Testis (tissue), 3 donors: Measurements from ENCODE around the gene RNU1-1. TPM values are rescaled to one million over a fixed set of nuclear protein-coding genes. Genes with fewer than 3 reads are reported as not detected.
"Not testable (repeated sequence)": the region's sequence is repeated elsewhere in the genome, so short reads cannot be mapped to it uniquely, and the experiment has no call there.

Experiments
- DNase-seq: peaks from one replicate; pipeline ENCODE4 v3.0.0-alpha.2; 2019
- H3K27ac ChIP-seq, 2 donors: fragments of 200-600 bp; sonication (generic); one replicate each; pipeline ENCODE4 v1.5.1; 2019
- H3K27me3 ChIP-seq: fragments of 200-600 bp; sonication (generic); one replicate; pipeline ENCODE4 v1.5.1; 2019
- H3K36me3 ChIP-seq: fragments of 200-600 bp; sonication (generic); one replicate; pipeline ENCODE4 v1.5.1; 2017; ENCODE audit warnings: low read depth; ENCODE audit errors: missing control alignments
- H3K4me1 ChIP-seq: fragments of 200-600 bp; sonication (generic); one replicate; pipeline ENCODE4 v1.5.1; 2019
- H3K4me3 ChIP-seq, 2 donors: fragments of 200-600 bp; sonication (generic); one replicate each; pipeline ENCODE4 v1.5.1; 2017 to 2019
- H3K9me3 ChIP-seq: fragments of 200-600 bp; sonication (generic); one replicate; pipeline ENCODE4 v1.5.1; 2017
- WGBS, 2 donors: methylation state at CpG; one replicate each; pipeline ENCODE4 v1.1.5; 2018; 5-methylcytosine and 5-hydroxymethylcytosine counted together
- intact Hi-C: fragments of 100-400 bp; cut with DNase I; formaldehyde crosslinking; loops from one replicate; pipeline ENCODE4 v1.15.1; 2023; ENCODE audit warnings: low total_unique reads
- polyA plus RNA-seq: library from polyadenylated mRNA; stranded (reverse); fragments of 350-450 nt; fragmentation: Illumina TruSeq; extraction: RNeasy Lipid Tissue Mini Kit (QIAGEN cat#74804); gene quantifications from one replicate; pipeline ENCODE4 v1.2.3, GENCODE V29; 2014; ENCODE audit warnings: low read depth, low replicate concordance; ENCODE audit not compliant: insufficient read depth
- total RNA-seq, 2 donors: library from RNA; depleted of rRNA; stranded (reverse); fragments of >200 nt; gene quantifications; one replicate each; pipeline ENCODE4 v1.2.3, GENCODE V29; 2016

RNU1-1 gene
- total and polyA plus RNA-seq, 3 donors from 2014 or later, result under 0.01 to 18.9 (median under 0.01) TPM

DNA sequence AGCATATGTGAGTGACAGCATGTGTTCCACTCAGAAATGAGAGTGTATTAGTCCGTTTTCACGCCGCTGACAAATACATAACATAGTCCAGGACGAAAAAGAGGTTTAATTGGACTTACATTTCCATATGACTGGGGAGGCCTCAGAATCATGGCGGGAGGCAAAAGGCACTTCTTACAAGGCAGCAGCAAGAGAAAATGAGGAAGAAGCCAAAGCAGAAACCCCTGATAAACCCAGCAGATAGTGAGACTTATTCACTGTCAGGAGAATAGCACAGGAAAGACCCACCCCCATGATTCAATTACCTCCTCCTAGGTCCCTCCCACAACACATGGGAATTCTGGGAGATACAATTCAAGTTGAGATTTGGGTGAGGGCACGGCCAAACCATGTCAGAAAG is 23.4 kb upstream of the RNU1-1 start:
- H3K4me3 ChIP-seq, H3K27ac ChIP-seq, H3K36me3 ChIP-seq, DNase-seq, H3K4me1 ChIP-seq, H3K27me3 ChIP-seq, intact Hi-C loops, H3K9me3 ChIP-seq: not testable (repeated sequence)
- WGBS, 2 donors, result 57 to 87% methylated on average over 6 of the region's 6 CpGs

DNA sequence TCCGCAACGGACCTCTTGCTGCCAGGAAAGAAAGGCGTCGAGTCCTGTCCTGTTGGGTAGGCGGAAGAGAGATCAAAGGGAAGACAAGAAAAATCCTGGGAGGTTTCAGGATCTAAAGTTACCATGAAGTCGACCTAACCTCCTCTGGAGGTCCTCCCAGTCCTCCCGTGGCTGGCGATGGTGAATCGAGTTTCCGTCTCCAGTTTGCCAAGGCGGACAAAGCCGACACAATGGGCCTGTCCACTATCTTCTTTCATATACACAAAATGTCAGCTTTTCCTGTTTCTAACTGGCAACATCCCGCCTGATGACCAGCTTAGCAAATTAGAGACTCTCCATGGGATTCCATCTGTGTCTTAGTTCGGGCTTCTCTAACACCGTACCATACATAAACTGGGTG is 22.7 kb upstream of the RNU1-1 start:
- WGBS, 2 donors, result 66 to 71% methylated on average over 15 of the region's 15 CpGs
- H3K36me3 ChIP-seq, H3K4me3 ChIP-seq, H3K27ac ChIP-seq, H3K27me3 ChIP-seq, DNase-seq, H3K4me1 ChIP-seq, intact Hi-C loops, H3K9me3 ChIP-seq: not testable (repeated sequence)

DNA sequence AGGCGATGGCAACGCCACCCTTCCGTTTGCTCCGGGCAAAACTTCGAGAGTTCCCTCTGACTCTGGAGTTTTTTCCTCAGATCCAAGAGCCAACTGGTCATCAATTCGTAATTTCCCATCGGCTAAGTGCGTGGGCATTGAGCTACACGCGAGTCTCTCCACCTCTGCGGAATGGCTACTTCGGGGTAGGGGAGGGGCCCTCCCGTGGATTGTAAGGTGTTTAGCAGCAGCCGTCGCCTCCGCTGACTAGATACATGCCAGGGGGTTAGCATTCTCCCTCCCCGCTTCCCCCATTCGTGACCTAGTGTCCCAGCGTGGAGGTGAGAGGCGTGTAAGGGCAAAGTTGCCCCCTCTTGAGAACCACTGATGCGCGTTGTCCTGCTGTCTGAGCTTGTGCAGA is 21.8 kb upstream of the RNU1-1 start:
- H3K27me3 ChIP-seq, intact Hi-C loops, H3K4me1 ChIP-seq, DNase-seq, H3K27ac ChIP-seq, H3K36me3 ChIP-seq, H3K9me3 ChIP-seq: not testable (repeated sequence)
- H3K4me3 ChIP-seq, result peak overlapping the region in 1 of 2 donors; percentile 21
- whole genome bisulfite sequencing, 2 donors, result 46 to 60% methylated on average over 21 to 22 of the region's 22 CpGs

DNA sequence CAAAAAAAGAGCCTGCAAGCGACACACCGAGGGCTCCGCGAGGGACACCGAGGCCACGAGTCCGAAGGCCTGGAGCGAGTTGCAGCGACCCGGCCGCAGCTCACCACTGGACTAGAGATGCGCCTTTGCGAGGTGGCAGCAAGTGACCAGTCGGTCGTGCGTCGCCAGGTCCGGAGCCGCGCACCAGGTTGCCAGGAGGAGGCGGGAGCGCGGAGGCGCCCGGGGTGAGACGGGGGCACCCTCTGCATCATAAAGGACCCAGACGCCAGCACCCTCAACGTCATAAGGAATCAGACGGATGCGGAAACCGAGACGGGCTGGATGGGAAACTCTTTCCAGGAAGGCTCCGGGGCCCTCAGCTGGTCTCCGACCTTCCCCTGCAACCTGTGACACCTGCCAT is 21.4 kb upstream of the RNU1-1 start:
- intact Hi-C loops, H3K9me3 ChIP-seq, H3K27me3 ChIP-seq, DNase-seq, H3K27ac ChIP-seq, H3K36me3 ChIP-seq, H3K4me1 ChIP-seq: not testable (repeated sequence)
- H3K4me3 ChIP-seq, result peak overlapping the region in 1 of 2 donors; percentile 21
- 21 to 39% methylated on average over 23 to 34 of the region's 34 CpGs for WGBS, 2 donors

DNA sequence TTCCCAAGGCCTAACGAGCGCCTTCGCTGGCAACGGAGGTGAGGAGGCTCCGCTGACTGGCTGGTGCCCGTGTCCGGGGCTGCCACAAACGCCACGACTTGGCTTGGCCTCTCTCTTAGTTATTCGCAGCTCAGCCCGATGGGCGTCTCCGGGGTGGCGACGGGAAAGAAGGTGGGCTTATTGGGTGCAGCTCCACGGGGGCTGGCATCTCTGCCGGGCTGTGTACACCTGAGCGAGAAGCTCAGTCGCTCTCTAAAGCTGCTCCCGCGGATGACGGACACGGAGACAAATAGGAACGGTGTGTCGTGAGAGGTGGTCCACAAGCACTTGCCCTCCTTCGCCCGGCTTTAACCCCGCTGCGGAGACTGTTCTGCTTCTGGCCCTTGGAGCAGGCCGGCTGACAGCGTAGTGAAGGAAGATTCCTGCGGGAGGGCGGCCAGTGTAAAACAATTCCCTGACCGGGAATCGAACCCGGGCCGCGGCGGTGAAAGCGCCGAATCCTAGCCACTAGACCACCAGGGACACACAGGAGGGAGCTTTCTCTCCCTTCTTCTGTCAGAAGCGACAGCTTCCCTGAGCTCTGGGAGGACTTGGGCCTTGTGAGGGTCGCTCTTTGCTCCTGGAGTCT is 20.9 kb upstream of the RNU1-1 start:
- H3K36me3 ChIP-seq, intact Hi-C loops, H3K27me3 ChIP-seq, H3K9me3 ChIP-seq, H3K27ac ChIP-seq, H3K4me1 ChIP-seq: not testable (repeated sequence)
- DNase-seq, result peak; percentile 61
- 0 to 8% methylated on average over 12 to 27 of the region's 43 CpGs for WGBS, 2 donors
- H3K4me3 ChIP-seq, result peak overlapping the region in 1 of 2 donors; percentile 21

DNA sequence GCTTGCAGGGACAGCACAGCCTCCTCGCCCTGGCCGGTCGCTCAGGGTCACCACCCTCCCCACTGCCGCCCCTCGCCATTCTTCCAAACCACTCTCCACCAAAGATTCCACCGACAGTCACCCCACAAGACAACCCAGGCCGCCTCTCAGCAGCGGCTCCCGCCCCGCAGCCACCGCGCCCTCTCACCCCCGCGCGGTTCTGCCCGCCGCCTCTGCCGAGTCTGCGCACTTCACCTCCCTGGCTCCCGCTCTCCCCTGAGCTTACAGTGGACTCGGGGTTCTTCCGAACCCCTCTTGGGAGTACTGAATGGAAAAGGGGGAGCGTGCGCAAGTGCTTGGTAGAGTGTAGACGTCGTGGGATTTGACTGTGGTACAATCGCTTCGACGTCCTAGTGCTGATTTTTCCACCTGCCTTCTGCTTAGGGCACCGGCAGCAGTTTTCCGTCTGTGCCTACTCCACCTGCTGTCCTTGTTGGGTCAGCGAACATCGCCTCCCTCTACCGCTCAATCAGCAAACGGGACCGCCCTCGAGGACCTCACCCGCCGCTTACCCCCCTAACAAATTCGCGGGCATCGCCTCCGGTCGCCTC is 20.2 kb upstream of the RNU1-1 start:
- 9 to 11% methylated on average over 23 to 33 of the region's 44 CpGs for WGBS, 2 donors
- DNase-seq, H3K4me3 ChIP-seq, intact Hi-C loops, H3K27ac ChIP-seq, H3K4me1 ChIP-seq, H3K36me3 ChIP-seq, H3K9me3 ChIP-seq, H3K27me3 ChIP-seq: not testable (repeated sequence)

DNA sequence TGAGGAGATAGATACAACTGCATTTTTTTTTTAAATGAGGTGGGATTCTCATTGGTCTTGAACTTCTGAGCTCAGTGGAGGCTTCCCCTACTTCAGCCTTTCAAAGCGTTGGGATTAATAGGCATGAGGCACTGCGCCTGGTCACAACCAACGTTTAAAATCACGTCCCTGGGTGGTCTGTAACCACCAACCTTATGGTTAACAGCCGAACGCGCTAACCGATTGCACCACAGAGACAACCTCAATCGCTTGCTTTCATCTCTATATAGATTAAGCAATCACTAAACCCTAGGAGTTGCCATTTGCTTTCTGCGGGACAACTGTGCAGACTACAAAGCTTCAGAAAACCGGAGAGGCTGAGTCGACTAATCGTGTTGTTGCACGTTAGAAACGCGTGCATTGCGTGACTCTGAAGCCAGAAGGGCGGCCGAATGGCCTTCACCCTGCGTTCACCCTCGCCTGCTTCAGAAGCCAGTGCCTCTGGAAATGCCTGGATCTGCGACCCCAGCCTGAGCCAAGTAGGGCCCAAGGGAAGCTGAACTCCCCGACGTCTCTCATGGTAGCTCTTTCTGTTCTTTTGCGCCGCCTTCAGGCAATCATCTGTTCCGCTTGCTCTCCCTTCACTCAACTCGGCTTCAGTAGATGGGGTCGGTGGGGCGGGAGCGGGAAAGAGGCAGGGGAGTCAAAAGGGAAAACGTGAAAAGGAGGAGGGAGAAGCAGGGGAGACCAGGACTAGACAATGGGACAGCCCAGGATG is 18.3 kb upstream of the RNU1-1 start:
- H3K4me3 ChIP-seq, H3K27ac ChIP-seq, H3K9me3 ChIP-seq, H3K4me1 ChIP-seq, intact Hi-C loops, H3K36me3 ChIP-seq, H3K27me3 ChIP-seq: not testable (repeated sequence)
- peak; percentile 70 for DNase-seq
- WGBS, 2 donors, result 10 to 28% methylated on average over 16 to 32 of the region's 32 CpGs

DNA sequence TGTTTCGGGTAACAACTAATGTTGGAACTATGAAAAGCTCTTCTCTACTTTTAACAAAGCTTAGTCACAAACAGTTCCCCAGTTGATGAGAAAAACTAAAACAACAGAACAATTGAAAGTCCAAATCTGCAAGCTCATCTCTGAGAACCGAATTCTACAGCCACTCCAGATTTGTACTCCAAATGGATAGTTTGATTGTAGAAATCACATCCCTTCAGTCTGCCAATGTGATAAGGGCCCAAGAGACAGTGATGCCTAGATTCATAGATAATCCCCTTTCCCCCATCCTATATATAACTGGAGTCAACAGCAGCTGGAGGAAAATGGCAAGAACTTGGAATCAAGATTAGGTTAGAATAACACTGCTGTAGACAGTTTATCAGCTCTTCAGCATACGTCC is 14.3 kb upstream of the RNU1-1 start:
- H3K4me3 ChIP-seq, H3K9me3 ChIP-seq, H3K27me3 ChIP-seq, intact Hi-C loops, H3K4me1 ChIP-seq, H3K36me3 ChIP-seq, H3K27ac ChIP-seq, DNase-seq: not testable (repeated sequence)
- WGBS, 2 donors, result 80 to 92% methylated on average over 3 of the region's 3 CpGs

DNA sequence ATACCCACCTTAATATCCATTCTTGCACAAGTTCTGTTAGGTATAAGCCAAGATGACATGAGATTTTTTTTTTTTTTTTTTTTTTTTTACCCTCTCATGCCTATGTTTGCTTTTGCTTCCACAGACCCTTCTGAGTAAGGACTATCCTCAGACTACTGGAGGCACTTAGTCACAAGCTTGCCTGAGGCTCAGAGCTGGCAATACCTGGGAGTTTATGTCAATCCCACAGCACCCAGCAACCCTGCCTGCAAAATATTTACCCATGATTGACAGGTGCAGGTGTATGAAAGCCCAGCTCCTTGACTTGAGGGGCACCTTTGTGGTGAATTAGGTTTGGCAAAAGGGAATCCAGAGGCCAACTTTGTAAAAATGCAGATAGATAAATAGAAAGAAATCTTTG is 11.7 kb upstream of the RNU1-1 start:
- H3K4me1 ChIP-seq, intact Hi-C loops, H3K36me3 ChIP-seq, H3K4me3 ChIP-seq, H3K27me3 ChIP-seq, H3K27ac ChIP-seq, H3K9me3 ChIP-seq, DNase-seq: not testable (repeated sequence)

DNA sequence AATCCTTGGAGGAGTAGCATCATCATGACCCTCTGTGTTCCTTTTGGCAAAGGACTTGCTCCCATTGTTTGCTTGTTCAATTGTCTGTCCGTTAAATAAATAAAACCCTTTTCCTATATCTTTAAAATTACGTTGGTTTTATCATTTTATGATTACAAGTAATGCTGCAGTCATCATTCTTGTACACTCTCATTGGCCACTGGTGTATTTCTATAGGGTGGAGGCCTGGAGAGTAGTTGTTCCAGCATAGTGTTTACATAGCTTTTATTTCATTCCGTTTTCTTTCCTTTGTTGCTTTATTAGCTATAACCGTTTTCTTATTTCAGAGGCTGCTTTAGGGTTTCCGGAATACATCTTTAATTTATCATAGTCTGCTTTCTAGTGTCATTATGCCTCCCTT is 7.6 kb upstream of the RNU1-1 start:
- H3K4me1 ChIP-seq, DNase-seq, H3K27ac ChIP-seq, H3K27me3 ChIP-seq, H3K36me3 ChIP-seq, H3K9me3 ChIP-seq, H3K4me3 ChIP-seq, intact Hi-C loops: not testable (repeated sequence)
- WGBS, 2 donors, result 62 to 66% methylated on average over 5 of the region's 5 CpGs
